Panc1 (cell line): ENCODE measurements around the gene FAM53A. TPM values are rescaled to one million over a fixed set of nuclear protein-coding genes. Genes with fewer than 3 reads are reported as not detected.

ENCODE experiments used
- ATAC-seq: fragments of 200-7000 bp; cut with Tn5 transposase; 2 replicates; pipeline ENCODE4 v1.9.1; 2020; ENCODE audit warnings: mild to moderate bottlenecking, moderate library complexity
- BruUV-seq: library from RNA; stranded (reverse); fragments of 400-500 nt; replicated peaks from 2 replicates; lab custom pipeline; 2021; lab: Mats Ljungman, UMichigan
- CTCF ChIA-PET: fragments of 300-600 bp; sonication (Branson Sonifier 250); formaldehyde crosslinking; loops from one replicate; lab custom pipeline; 2022; ENCODE audit warnings: antibody characterized with exemption; lab: Charles Lee
- POLR2A ChIA-PET: fragments of 300-600 bp; sonication (Branson Sonifier 250); formaldehyde crosslinking; loops from one replicate; lab custom pipeline; 2022; ENCODE audit warnings: antibody characterized with exemption; lab: Charles Lee
- DNase-seq: peaks from one replicate; pipeline ENCODE4 v3.0.0-alpha.2; 2010; ENCODE audit warnings: low read depth, low spot score
- H3K27ac ChIP-seq: 2 replicates; pipeline ENCODE4 v1.5.1; 2011; ENCODE audit warnings: mild to moderate bottlenecking, low read length, inconsistent platforms
- H3K27me3 ChIP-seq: fragments of 200-500 bp; sonication (Bioruptor generic); 2 replicates; pipeline ENCODE4 v1.6.0; 2014; ENCODE audit warnings: low read length, inconsistent platforms; ENCODE audit not compliant: control insufficient read depth, insufficient read depth
- H3K36me3 ChIP-seq: fragments of 200-500 bp; sonication (Bioruptor generic); 2 replicates; pipeline ENCODE4 v1.5.1; 2014; ENCODE audit warnings: inconsistent platforms, mild to moderate bottlenecking, low read length, moderate library complexity; ENCODE audit not compliant: control insufficient read depth, insufficient read depth
- H3K4me1 ChIP-seq: 2 replicates; pipeline ENCODE4 v1.5.1; 2011; ENCODE audit warnings: inconsistent platforms, mild to moderate bottlenecking, low read length, moderate library complexity; ENCODE audit not compliant: control insufficient read depth, insufficient read depth
- H3K4me3 ChIP-seq, 2 experiments: 2 replicates each; pipeline ENCODE4 v1.5.1; 2011 to 2012; ENCODE audit warnings: low read depth in 2 of 2, low read length in 2 of 2, mild to moderate bottlenecking in 2 of 2, inconsistent platforms in 1 of 2, moderate library complexity in 1 of 2
- H3K9me3 ChIP-seq: fragments of 200-500 bp; sonication (Bioruptor generic); 2 replicates; pipeline ENCODE4 v1.5.1; 2014; ENCODE audit warnings: low read depth, mild to moderate bottlenecking, inconsistent platforms, low read length, moderate library complexity; ENCODE audit not compliant: control insufficient read depth, insufficient read depth
- CTCF ChIP-seq: fragments of 450-650 bp; IDR thresholded peaks from 2 replicates; pipeline ENCODE4 v1.5.1; 2017; ENCODE audit warnings: mild to moderate bottlenecking
- POLR2AphosphoS5 ChIP-seq: IDR thresholded peaks from 2 replicates; pipeline ENCODE4 v1.6.1; 2012; ENCODE audit warnings: mild to moderate bottlenecking, low read depth, low read length, moderate library complexity
- REST ChIP-seq, 2 experiments: IDR thresholded peaks; 2 replicates each; pipeline ENCODE4 v1.6.1; 2011 to 2012; ENCODE audit warnings: low read depth in 2 of 2, control low read depth in 1 of 2, low read length in 1 of 2, mild to moderate bottlenecking in 1 of 2, moderate library complexity in 1 of 2; ENCODE audit not compliant: insufficient read depth in 1 of 2
- SIN3A ChIP-seq: IDR thresholded peaks from 2 replicates; pipeline ENCODE4 v1.6.1; 2012; ENCODE audit warnings: low read depth, mild to moderate bottlenecking, low read length, moderate library complexity, borderline replicate concordance; ENCODE audit not compliant: insufficient read depth
- TCF7L2 ChIP-seq: IDR thresholded peaks from 2 replicates; pipeline ENCODE4 v1.6.1; 2011; ENCODE audit warnings: mild to moderate bottlenecking, low read depth, low read length, inconsistent platforms
- in situ Hi-C: cut with HindIII; loops from 2 replicates; pipeline ENCODE4 v1.10.0; 2016; ENCODE audit warnings: low sequenced_read_pairs, low pct_unique_long_range_greater_than_20kb
- intact Hi-C: fragments of 100-400 bp; cut with micrococcal nuclease; formaldehyde crosslinking; loops from one replicate; pipeline ENCODE4 v1.10.0; 2022; ENCODE audit not compliant: unreplicated experiment
- total RNA-seq: library from RNA; stranded (reverse); gene quantifications from one replicate; pipeline ENCODE4 v1.2.1, GENCODE V29; 2021; ENCODE audit not compliant: unreplicated experiment

FAM53A gene
- total RNA-seq, 1 experiment from 2014 or later = 7.0 TPM

DNA sequence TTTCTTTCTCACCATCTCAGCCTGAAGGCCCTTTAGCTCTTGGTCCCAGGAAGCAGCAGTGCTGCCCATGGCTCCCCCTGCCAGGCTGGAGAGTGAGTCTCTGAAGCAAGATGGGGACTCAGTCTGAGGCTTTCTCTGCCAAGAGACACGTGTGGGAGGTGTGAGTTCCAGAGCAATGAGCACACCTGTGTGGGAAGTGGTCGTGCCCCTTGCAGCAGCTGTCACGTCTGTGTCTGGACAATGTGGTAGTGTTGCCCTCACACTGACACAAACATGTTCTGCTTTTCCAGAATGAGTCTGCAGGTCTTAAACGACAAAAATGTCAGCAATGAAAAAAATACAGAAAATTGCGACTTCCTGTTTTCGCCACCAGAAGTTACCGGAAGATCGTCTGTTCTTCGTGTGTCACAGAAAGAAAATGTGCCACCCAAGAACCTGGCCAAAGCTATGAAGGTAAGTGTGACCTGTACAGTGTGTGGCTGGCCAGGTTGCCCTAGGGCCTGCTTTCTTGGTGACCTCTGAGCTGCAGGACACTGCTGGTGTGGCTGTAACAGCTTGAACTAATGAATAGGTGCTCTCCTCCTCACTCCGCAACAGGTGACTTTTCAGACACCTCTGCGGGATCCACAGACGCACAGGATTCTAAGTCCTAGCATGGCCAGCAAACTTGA lies 39.2 kb upstream of the FAM53A start:
- intact Hi-C loops = no loop called here
- in situ Hi-C loops = no loop called here
- no peak for DNase-seq
- Histone ChIP-seq H3K36me3 (peaks cover 7% of the 10 kb centered on the region), H3K4me3 (peak overlapping the region; percentile 64 to 68), H3K9me3 (no peaks in the 10 kb centered on the region), H3K27ac (peak overlapping the region; percentile 89), H3K27me3 (no peaks in the 10 kb centered on the region), H3K4me1 (peaks cover 40% of the 10 kb centered on the region)
- POLR2A ChIA-PET = no interaction called here
- TF ChIP-seq POLR2AphosphoS5 (no peak), CTCF (no peak), SIN3A (no peak), TCF7L2 (no peak), REST (IDR thresholded peaks at IDR 0.05; ENCODE audit: insufficient read depth in 1 of 2, low read depth in 2 of 2, low read length in 1 of 2) (no peak)
- no peak for ATAC-seq
- CTCF ChIA-PET = no interaction called here
- TSS peak; percentile 55 for BruUV-seq

GRCh38 chr4:1722551-1723118 lies 38.5 kb upstream of the FAM53A start:
- CTCF ChIA-PET = no interaction called here
- Histone ChIP-seq H3K9me3 (no peaks in the 10 kb centered on the region), H3K4me1 (peaks cover 44% of the 10 kb centered on the region), H3K27ac (peak overlapping the region; percentile 89), H3K36me3 (peaks cover 7% of the 10 kb centered on the region), H3K4me3 (peak overlapping the region; percentile 64 to 68), H3K27me3 (no peaks in the 10 kb centered on the region)
- in situ Hi-C loops = no loop called here
- intact Hi-C loops = no loop called here
- ATAC-seq = no peak
- no TSS peak for BruUV-seq
- POLR2A ChIA-PET = no interaction called here
- DNase-seq = no peak
- no peak for TF ChIP-seq CTCF
- TF ChIP-seq REST (IDR thresholded peaks at IDR 0.05; ENCODE audit: insufficient read depth in 1 of 2, low read depth in 2 of 2, low read length in 1 of 2) = no peak
- no peak for TF ChIP-seq TCF7L2
- TF ChIP-seq POLR2AphosphoS5 = no peak
- no peak for TF ChIP-seq SIN3A
